ENCODE measurements around the gene TRPM2.

- TF ChIP-seq CTCF (IDR thresholded peaks at IDR 0.05; ENCODE audit: borderline replicate concordance, extremely low read depth, low read length, poor library complexity, severe bottlenecking), result no peak
- no peak for TF ChIP-seq EZH2 (IDR thresholded peaks at IDR 0.05; ENCODE audit: borderline replicate concordance, low read depth, low read length, severe bottlenecking)
Measured at GRCh38 chr21:44439211-44439600, 85.8 kb downstream of the TRPM2 start.

Data from DND-41 (cell line).